ENCODE data around the gene MEP1B.

MEP1B gene

GRCh38 chr18:32267463-32267862 lies 77.6 kb downstream of the MEP1B start:
- no peak for DNase-seq (ENCODE audit: low spot score)
